Measurements from ENCODE around the gene GDPD2.

Gene GDPD2

GRCh38 chrX:70476934-70477733 is 54.0 kb downstream of the GDPD2 start:
- DNase-seq = no peak

- DNase-seq = no peak
Measured at GRCh38 chrX:70477734-70478075, 54.6 kb downstream of the GDPD2 start.

- DNase-seq = no peak
Measured at GRCh38 chrX:70478526-70479245, 55.6 kb downstream of the GDPD2 start.

GRCh38 chrX:70479247-70479921 is 56.3 kb downstream of the GDPD2 start:
- DNase-seq = no peak

GRCh38 chrX:70479922-70480659 is 57.0 kb downstream of the GDPD2 start:
- no peak for DNase-seq

GRCh38 chrX:70480660-70481018 is 57.5 kb downstream of the GDPD2 start:
- no peak for DNase-seq

GRCh38 chrX:70481471-70482270 is 58.6 kb downstream of the GDPD2 start:
- no peak for DNase-seq

GRCh38 chrX:70482300-70482699 is 59.2 kb downstream of the GDPD2 start:
- DNase-seq = no peak

Data from right forelimb (tissue), 1 donor.